ENCODE results near the gene SFTPD.
"Not testable (repeated sequence)": the region's sequence is repeated elsewhere in the genome, so short reads cannot be mapped to it uniquely, and the experiment has no call there.

SFTPD gene

GRCh38 chr10:79948976-79949722 lies at the start of gene SFTPD:
Gene SFTPD (minus strand): TSS chr10:79949105. CDS start chr10:79946659, 2,446 bp downstream.
- no peak for DNase-seq (ENCODE audit: low read depth, low spot score)

DNA sequence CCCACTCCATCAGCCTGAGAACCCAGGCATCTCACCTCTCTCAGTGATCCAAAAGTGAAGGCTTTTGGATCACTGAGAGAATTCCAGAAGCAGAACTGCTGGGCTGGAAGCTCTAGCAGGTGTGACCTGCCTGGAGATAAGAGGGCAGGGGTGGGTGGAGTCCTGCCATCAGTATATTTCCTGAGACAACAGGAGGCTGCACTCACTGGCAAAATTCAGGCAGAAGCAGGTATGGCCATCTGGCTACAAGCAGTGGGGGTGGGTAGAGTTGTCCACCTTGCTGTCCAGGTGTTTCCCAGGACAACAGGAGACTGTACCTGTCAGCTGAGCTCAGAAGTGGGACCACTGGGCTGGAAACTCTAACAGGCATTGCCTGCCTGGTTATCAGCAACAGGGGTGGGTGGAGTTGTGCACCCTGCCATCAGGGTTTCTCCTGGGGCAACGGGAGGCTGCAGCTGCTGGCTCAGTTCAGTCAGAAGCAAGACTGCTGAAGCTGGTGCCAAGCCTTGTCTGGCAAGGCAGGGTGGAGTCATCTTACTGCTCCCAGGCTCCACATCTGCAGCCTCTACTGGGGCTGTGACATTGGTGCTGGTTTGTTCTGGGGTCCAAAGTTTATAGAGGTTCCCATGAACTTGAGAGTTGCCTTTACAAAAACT lies 47.2 kb upstream of the SFTPD start:
- DNase-seq (ENCODE audit: low read depth, low spot score): no peak

DNA sequence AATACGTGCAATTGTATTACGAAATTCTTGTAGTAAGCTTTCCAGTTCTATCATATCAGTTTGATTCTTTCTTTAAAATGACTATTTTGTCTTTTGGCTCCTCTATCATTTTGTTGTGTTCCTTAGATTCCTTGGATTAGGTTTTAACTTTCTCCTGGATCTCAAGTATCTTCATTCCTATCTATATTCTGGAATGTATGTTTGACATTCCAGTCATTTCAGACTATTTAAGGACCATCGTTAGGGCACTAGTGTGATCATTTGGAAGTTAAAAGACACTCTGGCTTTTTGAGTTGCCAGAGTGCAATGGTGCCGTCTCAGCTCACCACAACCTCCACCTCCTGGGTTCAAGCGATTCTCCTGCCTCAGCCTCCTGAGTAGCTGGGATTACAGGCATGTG lies 45.7 kb upstream of the SFTPD start:
- DNase-seq (ENCODE audit: low read depth, low spot score): no peak

GRCh38 chr10:79988199-79988598 lies 39.3 kb upstream of the SFTPD start:
- DNase-seq (ENCODE audit: low read depth, low spot score): not testable (repeated sequence)

DNA sequence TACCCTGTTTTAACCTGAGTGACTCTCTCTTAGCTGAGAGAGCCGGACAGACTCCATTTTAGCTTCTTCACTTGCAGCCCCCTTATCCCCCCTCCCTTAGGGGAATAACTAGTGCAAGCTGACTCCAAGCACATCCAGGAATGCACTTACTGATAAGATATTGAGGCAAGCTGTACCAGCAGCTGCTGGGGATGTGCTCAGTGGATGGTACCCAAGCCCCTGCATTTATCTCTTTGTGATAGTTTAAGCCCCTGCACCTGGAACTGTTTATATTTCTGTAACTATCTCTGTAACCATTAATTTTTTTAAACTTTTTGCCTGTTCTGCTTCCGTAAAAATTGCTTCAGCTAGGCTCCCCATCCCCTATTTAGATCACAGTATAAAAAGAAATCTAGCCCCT lies 37.8 kb upstream of the SFTPD start:
- not testable (repeated sequence) for DNase-seq (ENCODE audit: low read depth, low spot score)

DNA sequence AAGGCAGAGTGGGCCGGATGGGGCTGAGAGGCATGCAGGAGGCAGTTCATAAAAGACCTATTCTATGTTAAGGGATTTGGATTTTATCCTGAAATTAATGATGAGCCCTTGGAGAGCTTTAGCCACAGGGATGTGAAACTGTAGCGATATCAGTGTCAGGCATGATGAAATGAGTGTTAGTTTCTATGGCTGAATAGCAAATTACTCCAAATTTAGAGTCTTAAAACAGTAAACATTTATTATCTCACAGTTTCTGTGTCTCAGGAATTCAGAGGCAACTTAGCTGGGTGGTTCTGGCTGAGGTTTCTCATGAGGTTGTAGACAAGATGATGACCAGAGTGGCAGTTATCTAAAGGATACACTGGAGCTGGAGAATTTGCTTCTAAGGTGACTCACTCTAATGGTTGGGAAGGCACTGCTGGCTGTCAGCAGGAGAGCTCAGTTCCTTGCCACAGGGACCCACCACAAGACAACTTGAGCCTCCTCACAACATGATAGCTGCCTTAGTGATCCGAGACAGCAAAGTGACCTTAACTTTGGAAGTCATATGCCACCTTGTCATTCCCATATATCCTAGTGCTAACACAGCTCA lies 36.7 kb upstream of the SFTPD start:
- DNase-seq (ENCODE audit: low read depth, low spot score): no peak

DNA sequence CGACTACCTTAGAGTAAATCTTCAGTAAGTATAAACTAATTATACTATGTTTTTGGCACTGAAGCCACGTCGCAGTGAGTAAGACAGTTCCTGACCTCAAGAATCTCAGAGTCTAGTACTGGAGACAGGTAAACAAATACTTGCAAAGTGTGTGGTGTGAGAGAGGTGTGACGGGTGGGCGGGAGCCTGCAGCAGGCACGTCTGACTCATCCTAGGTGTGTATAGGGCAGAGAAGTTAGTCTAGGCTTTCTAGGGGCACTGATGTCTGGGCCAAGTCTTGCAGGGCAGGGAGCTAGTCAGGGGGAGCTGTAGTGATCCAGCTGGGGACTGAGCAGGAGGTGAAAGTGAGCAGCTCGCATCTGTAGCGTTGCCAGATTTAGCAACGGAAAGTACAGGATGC lies 35.9 kb upstream of the SFTPD start:
- DNase-seq (ENCODE audit: low read depth, low spot score): no peak

DNA sequence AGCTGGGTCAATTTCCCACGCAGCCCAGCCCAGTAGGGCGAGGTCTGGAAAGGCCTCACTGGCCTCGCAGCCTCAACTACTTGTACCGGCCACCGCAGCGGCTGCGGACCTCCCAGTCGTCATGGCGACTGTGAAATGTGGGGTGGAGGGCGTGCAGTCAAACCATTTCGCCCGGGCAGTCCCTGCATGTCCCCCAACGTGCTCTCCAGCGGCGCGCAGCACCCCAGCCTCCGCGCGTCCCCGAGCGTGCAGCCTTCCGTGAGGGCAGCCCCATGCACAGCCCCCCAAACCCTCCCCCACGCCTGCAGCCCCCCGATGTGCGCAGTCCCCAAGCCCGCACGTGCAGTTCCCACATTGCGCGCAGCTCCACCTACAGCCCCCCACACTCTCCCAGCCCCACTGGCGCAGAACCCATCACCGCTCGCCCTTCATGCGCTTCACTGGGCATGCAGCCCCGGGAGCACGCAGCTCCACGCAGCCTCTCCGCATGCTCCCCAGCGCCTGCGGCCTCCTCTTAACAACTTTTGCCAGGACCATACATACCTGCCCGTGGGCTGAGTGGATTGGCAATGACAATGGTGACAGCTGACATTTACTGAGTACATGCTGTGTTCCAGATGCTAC lies 34.5 kb upstream of the SFTPD start:
- DNase-seq (ENCODE audit: low read depth, low spot score): no peak

DNA sequence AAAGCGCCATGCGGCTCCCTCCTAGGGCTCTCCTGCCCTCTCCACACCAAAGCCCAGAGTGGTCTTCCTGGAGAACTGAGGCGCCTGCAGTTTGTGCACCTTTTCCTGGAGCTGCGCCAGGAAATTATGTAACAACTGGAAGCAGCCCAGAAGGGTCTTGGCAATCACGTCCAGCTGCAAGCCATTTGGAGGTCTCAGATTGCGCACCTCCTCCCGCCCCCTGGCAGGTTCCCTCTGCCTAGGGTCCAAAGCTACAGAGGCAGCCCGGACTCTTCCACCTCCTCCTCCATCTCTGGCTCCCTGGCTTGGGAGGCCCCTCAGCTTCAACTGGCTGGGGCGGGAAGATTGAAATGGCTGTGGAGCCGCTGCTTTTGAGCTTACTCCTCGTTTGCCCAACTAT lies 34.0 kb upstream of the SFTPD start:
- no peak for DNase-seq (ENCODE audit: low read depth, low spot score)

- no peak for DNase-seq (ENCODE audit: low read depth, low spot score)
Measured at GRCh38 chr10:79982362-79982800, 33.5 kb upstream of the SFTPD start.

DNA sequence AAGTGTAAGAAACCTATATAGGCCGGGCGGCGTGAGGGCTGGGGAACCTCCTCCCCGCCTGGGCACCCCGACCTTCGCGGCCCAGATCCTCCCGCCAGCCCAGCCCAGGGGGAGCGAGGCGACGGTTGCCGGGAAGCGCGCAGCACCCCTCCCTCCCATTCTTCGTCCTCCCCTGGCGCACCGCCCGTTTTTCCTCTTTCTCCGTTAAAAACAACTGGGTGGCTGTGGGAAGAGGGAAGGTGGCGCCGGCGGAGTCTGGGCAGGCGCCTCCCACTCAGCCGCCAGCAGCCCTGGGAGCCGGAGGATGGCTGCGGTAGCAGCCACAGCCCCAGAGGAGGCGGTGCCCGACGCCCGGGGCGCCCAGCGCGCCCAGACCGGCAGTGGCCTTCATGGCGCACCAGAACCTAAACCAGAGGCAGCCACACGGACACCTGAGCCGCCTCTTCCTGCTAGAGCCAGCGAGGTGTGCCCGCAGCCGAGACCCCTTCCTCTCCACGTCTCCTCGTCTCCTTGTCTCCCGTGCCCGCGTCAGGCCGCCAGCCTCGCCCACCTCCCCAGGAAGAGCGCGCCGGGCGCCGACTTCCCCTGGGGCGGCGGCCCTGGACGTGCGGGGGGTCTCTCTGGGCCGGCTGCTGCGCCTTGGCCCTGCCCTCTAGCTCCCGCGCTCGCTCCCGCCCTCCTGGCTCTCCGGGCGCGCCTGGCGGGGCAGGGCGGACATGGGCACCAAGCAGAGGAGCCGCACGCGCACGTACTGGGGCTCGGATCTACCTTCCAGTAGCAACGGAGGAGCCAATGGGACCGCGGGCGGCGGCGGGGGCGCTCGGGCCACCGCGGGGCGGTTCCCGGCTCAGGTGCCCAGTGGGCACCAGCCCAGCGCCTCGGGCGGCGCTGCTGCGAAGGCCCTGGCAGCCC lies 32.8 kb upstream of the SFTPD start:
- no peak for DNase-seq (ENCODE audit: low read depth, low spot score)

GRCh38 chr10:79980711-79981110 lies 31.8 kb upstream of the SFTPD start:
- no peak for DNase-seq (ENCODE audit: low read depth, low spot score)

DNA sequence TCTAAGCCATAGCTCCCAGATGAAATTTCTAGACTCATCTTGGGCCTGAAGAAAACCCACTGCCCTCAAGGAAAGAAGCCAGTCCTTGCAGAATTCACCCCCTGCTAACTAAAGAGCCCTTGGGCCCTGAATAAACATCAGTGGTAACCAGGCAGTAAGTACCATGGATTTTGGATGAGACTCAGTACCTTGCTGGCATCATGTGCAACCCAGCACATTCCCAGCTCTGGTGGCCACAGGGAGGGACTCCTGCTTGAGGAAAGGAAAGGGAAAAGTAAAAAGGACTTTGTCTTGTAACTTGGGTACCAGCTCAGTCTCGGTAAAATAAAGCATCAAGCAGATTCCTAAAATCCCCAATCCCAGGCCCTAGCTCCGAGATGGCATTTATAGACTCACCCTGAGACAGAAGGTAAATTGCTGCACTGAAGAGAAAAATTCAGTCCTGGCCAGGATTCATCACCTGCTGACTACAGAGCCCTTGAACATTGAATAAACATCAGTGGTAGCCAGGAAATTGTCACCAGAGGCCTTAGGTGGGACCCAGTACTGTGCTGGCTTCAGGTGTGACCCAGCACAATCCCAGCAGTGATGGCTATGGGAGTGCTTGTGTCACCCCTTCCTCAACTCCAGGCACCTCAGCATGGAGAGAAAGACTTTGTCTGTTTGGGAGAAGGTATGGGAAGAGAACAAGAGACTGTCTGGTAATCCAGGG lies 31.2 kb upstream of the SFTPD start:
- DNase-seq (ENCODE audit: low read depth, low spot score): no peak

- DNase-seq (ENCODE audit: low read depth, low spot score): no peak
Measured at GRCh38 chr10:79979310-79979975, 30.5 kb upstream of the SFTPD start.

- DNase-seq (ENCODE audit: low read depth, low spot score): no peak
Measured at GRCh38 chr10:79976999-79977398, 28.1 kb upstream of the SFTPD start.

DNA sequence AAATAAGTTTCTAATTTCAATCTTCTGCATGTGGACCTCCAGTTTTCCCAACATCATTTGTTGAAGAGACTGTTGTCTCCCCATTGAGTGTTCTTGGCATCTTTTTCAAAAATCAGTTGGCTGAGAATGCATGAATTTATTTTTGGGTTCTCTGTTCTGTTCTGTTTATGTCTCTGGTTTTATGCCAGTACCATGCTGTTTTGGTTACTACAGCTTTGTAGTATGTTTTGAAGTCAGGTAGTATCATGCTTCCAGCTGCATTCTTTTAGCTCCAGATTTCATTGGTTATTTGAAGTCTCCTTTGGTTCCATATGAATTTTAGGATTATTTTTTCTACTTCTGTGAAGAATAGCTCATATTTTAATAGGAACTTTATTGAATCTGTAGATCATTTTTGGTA lies 21.2 kb upstream of the SFTPD start:
- no peak for DNase-seq (ENCODE audit: low read depth, low spot score)

- DNase-seq (ENCODE audit: low read depth, low spot score): no peak
Measured at GRCh38 chr10:79947787-79948424, 999 bp downstream of the SFTPD start.

DNA sequence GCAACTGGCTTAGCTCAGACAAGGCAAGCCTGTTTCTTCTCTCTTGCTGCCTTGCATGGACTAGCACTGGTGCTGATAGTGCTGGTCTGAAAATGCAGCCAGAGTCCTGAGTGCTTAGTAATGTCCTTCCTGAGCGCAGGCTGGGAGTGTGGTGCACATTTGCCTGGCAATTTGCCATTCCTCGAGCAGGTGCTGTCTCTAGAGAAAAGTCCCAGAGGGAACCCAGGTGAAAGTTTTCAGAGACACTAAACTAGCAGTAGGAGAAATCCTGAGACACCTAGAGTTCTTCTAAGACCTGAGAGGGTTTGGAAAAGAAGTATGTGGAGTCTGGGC lies 1.9 kb downstream of the SFTPD start:
- no peak for DNase-seq (ENCODE audit: low read depth, low spot score)

DNA sequence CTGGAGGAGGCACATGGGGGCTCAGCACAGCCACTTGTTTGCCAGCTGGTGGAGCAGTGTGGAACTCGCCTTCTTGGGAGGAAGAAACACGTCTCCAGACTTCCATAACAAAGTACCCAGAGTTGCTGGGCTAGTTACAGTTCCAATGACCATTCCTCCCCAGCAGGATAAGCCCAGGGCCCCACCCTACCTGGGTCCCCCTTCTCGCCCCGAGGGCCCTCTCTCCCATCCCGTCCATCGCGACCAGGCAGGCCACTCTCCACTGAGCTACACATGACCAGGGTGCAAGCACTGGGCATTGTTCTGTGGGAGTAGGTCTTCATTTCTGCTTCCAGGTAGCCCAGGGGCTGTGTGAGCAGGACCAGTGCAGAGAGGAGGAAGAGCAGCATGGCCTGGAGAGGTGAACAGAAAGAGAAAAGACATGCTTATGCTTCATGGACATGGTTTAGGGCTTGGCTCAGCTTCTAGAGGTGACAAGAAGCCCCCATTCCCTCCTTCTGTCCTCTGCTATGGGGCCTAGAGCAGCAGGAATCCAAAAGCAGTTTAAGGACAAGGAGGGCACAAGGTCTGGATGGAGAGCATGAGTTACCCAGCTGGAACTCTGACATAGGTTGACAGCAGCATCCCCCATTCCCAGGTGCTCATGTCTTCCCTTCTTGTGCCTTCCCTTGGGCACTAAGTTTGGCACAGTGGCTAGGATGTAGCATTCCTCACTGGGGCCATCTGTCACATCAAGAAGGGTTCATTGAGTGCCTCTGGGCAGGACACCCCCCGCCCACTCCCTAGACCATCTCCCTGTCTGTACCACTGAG lies 2.4 kb downstream of the SFTPD start:
- no peak for DNase-seq (ENCODE audit: low read depth, low spot score)

All from activated CD4-positive, CD25-positive, alpha-beta regulatory T cell treated with anti-CD3 and anti-CD28 coated beads, Interleukin-2, amount 50 U/mL, for 16 hours (primary cell).